HL-60 (cell line): ENCODE data around the gene CAPG.

ENCODE experiments used
- DNase-seq, 2 experiments: peaks; one replicate each; pipeline ENCODE4 v3.0.0-alpha.2; 2010 to 2020; ENCODE audit warnings: low read depth in 1 of 2, low spot score in 1 of 2
- H3K27ac ChIP-seq: fragments of 250-450 bp; sonication (Bioruptor Pico); replicated peaks from 2 replicates; pipeline ENCODE4 v1.5.1; 2020; ENCODE audit warnings: mild to moderate bottlenecking, moderate library complexity
- H3K27me3 ChIP-seq: fragments of 250-450 bp; sonication (Bioruptor Pico); 2 replicates; pipeline ENCODE4 v1.5.1; 2021; ENCODE audit warnings: mild to moderate bottlenecking, moderate library complexity; ENCODE audit not compliant: insufficient read depth, poor library complexity, severe bottlenecking
- H3K4me3 ChIP-seq: replicated peaks from 2 replicates; pipeline ENCODE4 v1.5.1; 2011; ENCODE audit warnings: mild to moderate bottlenecking, control low read depth, low read length; ENCODE audit not compliant: insufficient read depth
- CTCF ChIP-seq: IDR thresholded peaks from one replicate; pipeline ENCODE4 v1.5.1; 2011; ENCODE audit warnings: low read length, control low read depth, inconsistent platforms; ENCODE audit not compliant: insufficient read depth
- GABPA ChIP-seq: IDR thresholded peaks from 2 replicates; pipeline ENCODE4 v1.6.1; 2012; ENCODE audit warnings: low read depth
- POLR2AphosphoS5 ChIP-seq: IDR thresholded peaks from 2 replicates; pipeline ENCODE4 v1.6.1; 2012; ENCODE audit warnings: low read depth
- REST ChIP-seq: IDR thresholded peaks from 2 replicates; pipeline ENCODE4 v1.6.1; 2012; ENCODE audit warnings: low read depth; ENCODE audit not compliant: insufficient replicate concordance
- SPI1 ChIP-seq: IDR thresholded peaks from 2 replicates; pipeline ENCODE4 v1.6.1; 2012; ENCODE audit warnings: low read depth, mild to moderate bottlenecking, borderline replicate concordance

The CAPG gene

GRCh38 chr2:85396531-85397470 is 13.4 kb downstream of the CAPG start:
- H3K27ac ChIP-seq = no peak overlapping the region
- no peak overlapping the region for H3K4me3 ChIP-seq
- TF ChIP-seq REST = no peak
- DNase-seq = no peak
- H3K27me3 ChIP-seq = no peaks in the 10 kb centered on the region

GRCh38 chr2:85395912-85396475 is 14.2 kb downstream of the CAPG start:
- no peak overlapping the region for H3K4me3 ChIP-seq
- TF ChIP-seq CTCF = no peak
- TF ChIP-seq REST = no peak
- no peak for TF ChIP-seq SPI1
- TF ChIP-seq GABPA = no peak
- no peak for TF ChIP-seq POLR2AphosphoS5
- DNase-seq = no peak
- H3K27ac ChIP-seq = no peak overlapping the region
- H3K27me3 ChIP-seq = no peaks in the 10 kb centered on the region

GRCh38 chr2:85394976-85395375 is 15.2 kb downstream of the CAPG start:
- no peak overlapping the region for H3K4me3 ChIP-seq
- TF ChIP-seq GABPA = no peak
- TF ChIP-seq CTCF = no peak
- no peak for TF ChIP-seq POLR2AphosphoS5
- no peak for TF ChIP-seq SPI1
- no peak for TF ChIP-seq REST
- DNase-seq = no peak
- no peak overlapping the region for H3K27ac ChIP-seq
- no peaks in the 10 kb centered on the region for H3K27me3 ChIP-seq
